HEK293 (cell line): Measurements from ENCODE around the gene TLE4.

Source experiments
- CTCF ChIA-PET: fragments of 350-600 bp; formaldehyde crosslinking; extraction: SDS; loops from one replicate; lab custom pipeline; 2021; ENCODE audit warnings: antibody characterized with exemption; lab: Yijun Ruan, JAX
- POLR2A ChIA-PET: fragments of 300-600 bp; formaldehyde crosslinking; extraction: SDS; loops from one replicate; lab custom pipeline; 2020; ENCODE audit warnings: antibody characterized with exemption, inconsistent platforms; lab: Yijun Ruan, JAX
- H3K27ac ChIP-seq: fragments of 200-500 bp; sonication (Bioruptor generic); 2 replicates; pipeline ENCODE4 v1.5.1; 2014; ENCODE audit warnings: low read depth, low read length, control low read depth, inconsistent platforms; ENCODE audit errors: extremely low read depth
- H3K36me3 ChIP-seq, 2 experiments: fragments of 200-500 bp in 1 of 2; sonication (Bioruptor generic) in 1 of 2; 1 replicate in 1 of 2; 2 replicates in 1 of 2; pipeline ENCODE4 v1.5.1; 2014 to 2017; ENCODE audit warnings: inconsistent platforms in 2 of 2, low read length in 2 of 2; ENCODE audit not compliant: control insufficient read depth in 2 of 2, insufficient read depth in 1 of 2
- H3K4me1 ChIP-seq: fragments of 200-500 bp; sonication (Bioruptor generic); 2 replicates; pipeline ENCODE4 v1.5.1; 2014; ENCODE audit warnings: mild to moderate bottlenecking, low read length, inconsistent platforms; ENCODE audit not compliant: control insufficient read depth, insufficient read depth
- H3K4me3 ChIP-seq: 2 replicates; pipeline ENCODE4 v1.5.1; 2011; ENCODE audit warnings: low read depth, mild to moderate bottlenecking, control low read depth, low read length, moderate library complexity
- H3K9me3 ChIP-seq: fragments of 200-500 bp; sonication (Bioruptor generic); 2 replicates; pipeline ENCODE4 v1.5.1; 2014; ENCODE audit warnings: low read depth, low read length, inconsistent platforms; ENCODE audit not compliant: control insufficient read depth, insufficient read depth
- CTCF ChIP-seq: fragments of 450-650 bp; formaldehyde crosslinking; IDR thresholded peaks from 2 replicates; pipeline ENCODE4 v1.5.1; 2016; ENCODE audit warnings: missing biosample characterization, missing genetic modification characterization
- INSM2 ChIP-seq: fragments of 450-650 bp; formaldehyde crosslinking; IDR thresholded peaks from 2 replicates; pipeline ENCODE4 v1.5.1; 2016; ENCODE audit warnings: missing biosample characterization, missing genetic modification characterization
- SCRT2 ChIP-seq: fragments of 450-650 bp; formaldehyde crosslinking; IDR thresholded peaks from 2 replicates; pipeline ENCODE4 v1.5.1; 2016; ENCODE audit warnings: missing biosample characterization, missing genetic modification characterization
- TCF7L2 ChIP-seq: IDR thresholded peaks from 2 replicates; pipeline ENCODE4 v1.6.1; 2011; ENCODE audit warnings: low read depth, mild to moderate bottlenecking, inconsistent platforms, low read length, moderate library complexity, borderline replicate concordance
- YY1 ChIP-seq: fragments of 450-650 bp; formaldehyde crosslinking; IDR thresholded peaks from 2 replicates; pipeline ENCODE4 v1.5.1; 2018; ENCODE audit warnings: missing biosample characterization, missing genetic modification characterization
- ZBTB11 ChIP-seq: fragments of 450-650 bp; formaldehyde crosslinking; conservative IDR thresholded peaks from 2 replicates; pipeline ENCODE4 v1.5.1; 2016; ENCODE audit warnings: low read depth, missing biosample characterization, missing genetic modification characterization
- ZBTB48 ChIP-seq: fragments of 450-650 bp; formaldehyde crosslinking; IDR thresholded peaks from 2 replicates; pipeline ENCODE4 v1.5.1; 2016; ENCODE audit warnings: missing biosample characterization, missing genetic modification characterization
- ZBTB7A ChIP-seq: fragments of 450-650 bp; formaldehyde crosslinking; IDR thresholded peaks from 2 replicates; pipeline ENCODE4 v1.5.1; 2016; ENCODE audit warnings: low read depth, missing biosample characterization, missing genetic modification characterization
- ZFHX2 ChIP-seq: fragments of 450-650 bp; formaldehyde crosslinking; conservative IDR thresholded peaks from 2 replicates; pipeline ENCODE4 v1.5.1; 2016; ENCODE audit warnings: missing biosample characterization, missing genetic modification characterization
- ZIC2 ChIP-seq: fragments of 450-650 bp; formaldehyde crosslinking; IDR thresholded peaks from 2 replicates; pipeline ENCODE4 v1.5.1; 2016; ENCODE audit warnings: missing biosample characterization, missing genetic modification characterization
- ZNF140 ChIP-seq: fragments of 450-650 bp; formaldehyde crosslinking; IDR thresholded peaks from 2 replicates; pipeline ENCODE4 v1.5.1; 2016; ENCODE audit warnings: missing biosample characterization, missing genetic modification characterization
- ZNF239 ChIP-seq: fragments of 450-650 bp; formaldehyde crosslinking; IDR thresholded peaks from 2 replicates; pipeline ENCODE4 v1.5.1; 2016; ENCODE audit warnings: missing biosample characterization, missing genetic modification characterization
- ZNF302 ChIP-seq: fragments of 450-650 bp; formaldehyde crosslinking; IDR thresholded peaks from 2 replicates; pipeline ENCODE4 v1.5.1; 2016; ENCODE audit warnings: missing biosample characterization, missing genetic modification characterization, low read depth
- ZNF510 ChIP-seq: fragments of 450-650 bp; formaldehyde crosslinking; IDR thresholded peaks from 2 replicates; pipeline ENCODE4 v1.5.1; 2018; ENCODE audit warnings: mild to moderate bottlenecking, missing genetic modification characterization, missing biosample characterization; ENCODE audit not compliant: insufficient replicate concordance
- ZNF549 ChIP-seq: fragments of 450-650 bp; IDR thresholded peaks from 2 replicates; pipeline ENCODE4 v1.5.1; 2018; ENCODE audit warnings: missing biosample characterization, missing genetic modification characterization, mild to moderate bottlenecking, inconsistent platforms, moderate library complexity
- ZNF596 ChIP-seq: fragments of 450-650 bp; IDR thresholded peaks from 2 replicates; pipeline ENCODE4 v1.5.0; 2018; ENCODE audit warnings: missing biosample characterization, mild to moderate bottlenecking, missing genetic modification characterization, moderate library complexity
- ZNF624 ChIP-seq: fragments of 450-650 bp; formaldehyde crosslinking; IDR thresholded peaks from 2 replicates; pipeline ENCODE4 v1.5.1; 2017; ENCODE audit warnings: missing biosample characterization, missing genetic modification characterization
- ZNF677 ChIP-seq: fragments of 450-650 bp; IDR thresholded peaks from 2 replicates; pipeline ENCODE4 v1.5.0; 2018; ENCODE audit warnings: missing biosample characterization, mild to moderate bottlenecking, missing genetic modification characterization, moderate library complexity
- ZNF785 ChIP-seq: fragments of 450-650 bp; formaldehyde crosslinking; IDR thresholded peaks from 2 replicates; pipeline ENCODE4 v1.5.1; 2016; ENCODE audit warnings: missing biosample characterization, missing genetic modification characterization
- ZNF791 ChIP-seq: fragments of 450-650 bp; formaldehyde crosslinking; IDR thresholded peaks from 2 replicates; pipeline ENCODE4 v1.5.1; 2016; ENCODE audit warnings: missing biosample characterization, missing genetic modification characterization
- ZNF792 ChIP-seq: fragments of 450-650 bp; formaldehyde crosslinking; IDR thresholded peaks from 2 replicates; pipeline ENCODE4 v1.5.1; 2016; ENCODE audit warnings: missing biosample characterization, missing genetic modification characterization
- ZSCAN16 ChIP-seq: fragments of 450-650 bp; formaldehyde crosslinking; IDR thresholded peaks from 2 replicates; pipeline ENCODE4 v1.5.1; 2016; ENCODE audit warnings: missing biosample characterization, missing genetic modification characterization
- TF ChIP-seq, protein P1 (sequence below): fragments of 450-650 bp; formaldehyde crosslinking; IDR thresholded peaks from 2 replicates; pipeline ENCODE4 v1.5.1; 2016; ENCODE audit warnings: missing biosample characterization, missing genetic modification characterization

The TLE4 gene

DNA sequence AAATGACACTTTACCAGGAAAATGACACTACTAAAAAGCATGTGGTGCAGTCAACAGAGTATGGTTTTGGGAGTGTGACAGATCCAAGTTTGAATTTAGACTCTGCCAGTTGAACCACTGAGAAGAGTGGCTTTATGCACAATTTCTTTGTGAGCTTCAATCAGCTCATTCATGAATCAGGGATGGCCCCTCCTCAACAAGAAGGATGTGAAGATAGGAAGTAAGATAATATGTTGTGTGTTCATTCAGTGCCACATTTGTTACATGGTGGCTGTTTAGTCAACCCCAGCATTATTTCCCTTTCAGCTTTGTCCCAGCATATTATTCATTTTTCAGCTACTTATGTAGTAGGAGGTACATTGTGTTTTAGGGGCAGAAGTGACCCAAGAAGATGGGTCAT is 140.1 kb downstream of the TLE4 start (continued):
- TF ChIP-seq INSM2 = no peak
- no peak for TF ChIP-seq ZIC2 (tag by site-specific recombination)
- TF ChIP-seq ZNF791 = no peak
- TF ChIP-seq, protein P1, sequence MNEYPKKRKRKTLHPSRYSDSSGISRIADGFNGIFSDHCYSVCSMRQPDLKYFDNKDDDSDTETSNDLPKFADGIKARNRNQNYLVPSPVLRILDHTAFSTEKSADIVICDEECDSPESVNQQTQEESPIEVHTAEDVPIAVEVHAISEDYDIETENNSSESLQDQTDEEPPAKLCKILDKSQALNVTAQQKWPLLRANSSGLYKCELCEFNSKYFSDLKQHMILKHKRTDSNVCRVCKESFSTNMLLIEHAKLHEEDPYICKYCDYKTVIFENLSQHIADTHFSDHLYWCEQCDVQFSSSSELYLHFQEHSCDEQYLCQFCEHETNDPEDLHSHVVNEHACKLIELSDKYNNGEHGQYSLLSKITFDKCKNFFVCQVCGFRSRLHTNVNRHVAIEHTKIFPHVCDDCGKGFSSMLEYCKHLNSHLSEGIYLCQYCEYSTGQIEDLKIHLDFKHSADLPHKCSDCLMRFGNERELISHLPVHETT = no peak

DNA sequence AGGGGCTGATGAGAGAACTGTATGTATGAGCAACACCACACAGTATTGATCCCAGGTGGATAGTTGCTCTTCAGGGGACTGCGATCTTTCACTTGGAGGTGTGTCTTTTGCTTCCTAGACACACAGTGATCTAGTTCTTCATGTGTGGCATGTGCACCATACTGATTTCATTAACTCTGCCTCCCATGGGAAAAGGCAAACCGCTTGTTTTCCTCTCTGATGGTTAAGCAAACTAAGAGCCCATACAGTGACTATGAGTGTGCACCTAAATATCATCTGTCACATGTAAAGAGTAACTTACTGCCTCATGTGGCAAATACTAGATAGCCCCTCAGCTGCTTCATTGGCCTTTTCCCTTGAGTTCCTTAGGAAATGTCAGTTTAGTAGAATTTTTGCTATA is 147.3 kb downstream of the TLE4 start:
- no peak overlapping the region for H3K27ac ChIP-seq
- ChIA-PET CTCF (no interaction called here), POLR2A (no interaction called here)
- H3K9me3 ChIP-seq = no peaks in the 10 kb centered on the region
- H3K4me1 ChIP-seq = no peaks in the 10 kb centered on the region
- H3K4me3 ChIP-seq = no peak overlapping the region
- H3K36me3 ChIP-seq = peaks cover 0 to 100% of the 10 kb centered on the region in 2 experiments; a peak in 1 of 3 replicates
- TF ChIP-seq ZNF677 (tag by site-specific recombination) (no peak), TCF7L2 (no peak), ZNF302 (no peak), ZNF792 (no peak), ZNF549 (no peak), ZNF239 (tag by site-specific recombination) (no peak), ZBTB48 (tag by site-specific recombination) (no peak), ZNF785 (no peak), ZFHX2 (tag by site-specific recombination) (no peak), YY1 (tag by site-specific recombination) (no peak), ZNF140 (no peak), ZBTB11 (tag by site-specific recombination) (no peak), ZBTB7A (no peak), ZNF596 (tag by site-specific recombination) (no peak), CTCF (tag by site-specific recombination) (no peak), ZSCAN16 (tag by site-specific recombination) (no peak), SCRT2 (tag by site-specific recombination) (no peak), ZNF510 (tag by site-specific recombination) (no peak), ZNF624 (no peak)
- TF ChIP-seq, protein P1 = no peak
